ENCODE measurements around the gene TRMT112. TPM values are rescaled to one million over a fixed set of nuclear protein-coding genes. Genes with fewer than 3 reads are reported as not detected.

Gene TRMT112
- total and polyA plus RNA-seq, 4 donors, result 52.5 to 137 (median 131) TPM

DNA sequence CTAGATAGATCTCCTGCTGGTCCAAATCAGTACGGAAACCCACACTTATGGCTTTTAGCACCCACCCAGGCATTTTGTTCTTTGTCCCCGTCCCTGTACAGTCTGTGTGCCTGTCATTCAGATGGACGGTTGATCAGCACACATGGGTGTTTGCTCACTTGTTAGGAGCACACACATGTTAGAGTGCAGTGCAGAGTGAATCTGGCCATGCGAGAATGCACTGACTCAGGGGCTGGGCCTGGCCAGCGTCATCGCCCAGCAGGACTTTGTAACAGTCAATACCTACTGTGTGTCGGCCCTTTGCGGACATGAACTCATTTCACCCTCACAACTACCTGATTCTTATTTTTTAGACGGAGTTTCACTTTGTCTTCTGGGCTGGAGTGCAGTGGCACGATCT lies 45.0 kb upstream of the TRMT112 start:
- WGBS, result 94% methylated on average over 10 of the region's 10 CpGs
- Histone ChIP-seq H3K9me3 (ENCODE audit: control insufficient read depth in 4 of 4, low read length in 3 of 4) (no peaks in the 10 kb centered on the region), H3K4me1 (ENCODE audit: control insufficient read depth in 4 of 4, insufficient read depth in 4 of 4, low read length in 3 of 4) (peaks cover 9 to 22% (median 16%) of the 10 kb centered on the region in 4 donors), H3K36me3 (ENCODE audit: control insufficient read depth in 4 of 4, insufficient read depth in 3 of 4, low read depth in 1 of 4, low read length in 3 of 4) (peaks cover 15 to 39% (median 26%) of the 10 kb centered on the region in 4 donors), H3K27ac (ENCODE audit: low read depth in 1 of 2, low read length in 2 of 2) (no peak overlapping the region), H3K9ac (ENCODE audit: low read depth in 1 of 2, low read length in 2 of 2) (no peak overlapping the region), H3K27me3 (ENCODE audit: control insufficient read depth in 4 of 4, insufficient read depth in 4 of 4, low read length in 3 of 4) (no peaks in the 10 kb centered on the region), H3K4me3 (ENCODE audit: low read depth in 1 of 3, low read length in 3 of 3) (no peak overlapping the region)
- DNase-seq (ENCODE audit: low spot score), result no peak
- TF ChIP-seq, protein P1, sequence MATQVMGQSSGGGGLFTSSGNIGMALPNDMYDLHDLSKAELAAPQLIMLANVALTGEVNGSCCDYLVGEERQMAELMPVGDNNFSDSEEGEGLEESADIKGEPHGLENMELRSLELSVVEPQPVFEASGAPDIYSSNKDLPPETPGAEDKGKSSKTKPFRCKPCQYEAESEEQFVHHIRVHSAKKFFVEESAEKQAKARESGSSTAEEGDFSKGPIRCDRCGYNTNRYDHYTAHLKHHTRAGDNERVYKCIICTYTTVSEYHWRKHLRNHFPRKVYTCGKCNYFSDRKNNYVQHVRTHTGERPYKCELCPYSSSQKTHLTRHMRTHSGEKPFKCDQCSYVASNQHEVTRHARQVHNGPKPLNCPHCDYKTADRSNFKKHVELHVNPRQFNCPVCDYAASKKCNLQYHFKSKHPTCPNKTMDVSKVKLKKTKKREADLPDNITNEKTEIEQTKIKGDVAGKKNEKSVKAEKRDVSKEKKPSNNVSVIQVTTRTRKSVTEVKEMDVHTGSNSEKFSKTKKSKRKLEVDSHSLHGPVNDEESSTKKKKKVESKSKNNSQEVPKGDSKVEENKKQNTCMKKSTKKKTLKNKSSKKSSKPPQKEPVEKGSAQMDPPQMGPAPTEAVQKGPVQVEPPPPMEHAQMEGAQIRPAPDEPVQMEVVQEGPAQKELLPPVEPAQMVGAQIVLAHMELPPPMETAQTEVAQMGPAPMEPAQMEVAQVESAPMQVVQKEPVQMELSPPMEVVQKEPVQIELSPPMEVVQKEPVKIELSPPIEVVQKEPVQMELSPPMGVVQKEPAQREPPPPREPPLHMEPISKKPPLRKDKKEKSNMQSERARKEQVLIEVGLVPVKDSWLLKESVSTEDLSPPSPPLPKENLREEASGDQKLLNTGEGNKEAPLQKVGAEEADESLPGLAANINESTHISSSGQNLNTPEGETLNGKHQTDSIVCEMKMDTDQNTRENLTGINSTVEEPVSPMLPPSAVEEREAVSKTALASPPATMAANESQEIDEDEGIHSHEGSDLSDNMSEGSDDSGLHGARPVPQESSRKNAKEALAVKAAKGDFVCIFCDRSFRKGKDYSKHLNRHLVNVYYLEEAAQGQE (IDR thresholded peaks at IDR 0.05), result no peak
- TF ChIP-seq HNF4A (conservative IDR thresholded peaks at IDR 0.05) (no peak), FOXA1 (IDR thresholded peaks at IDR 0.05) (no peak), NR2F2 (IDR thresholded peaks at IDR 0.05) (no peak), JUND (IDR thresholded peaks at IDR 0.05) (no peak)
- TF ChIP-seq, protein P2, sequence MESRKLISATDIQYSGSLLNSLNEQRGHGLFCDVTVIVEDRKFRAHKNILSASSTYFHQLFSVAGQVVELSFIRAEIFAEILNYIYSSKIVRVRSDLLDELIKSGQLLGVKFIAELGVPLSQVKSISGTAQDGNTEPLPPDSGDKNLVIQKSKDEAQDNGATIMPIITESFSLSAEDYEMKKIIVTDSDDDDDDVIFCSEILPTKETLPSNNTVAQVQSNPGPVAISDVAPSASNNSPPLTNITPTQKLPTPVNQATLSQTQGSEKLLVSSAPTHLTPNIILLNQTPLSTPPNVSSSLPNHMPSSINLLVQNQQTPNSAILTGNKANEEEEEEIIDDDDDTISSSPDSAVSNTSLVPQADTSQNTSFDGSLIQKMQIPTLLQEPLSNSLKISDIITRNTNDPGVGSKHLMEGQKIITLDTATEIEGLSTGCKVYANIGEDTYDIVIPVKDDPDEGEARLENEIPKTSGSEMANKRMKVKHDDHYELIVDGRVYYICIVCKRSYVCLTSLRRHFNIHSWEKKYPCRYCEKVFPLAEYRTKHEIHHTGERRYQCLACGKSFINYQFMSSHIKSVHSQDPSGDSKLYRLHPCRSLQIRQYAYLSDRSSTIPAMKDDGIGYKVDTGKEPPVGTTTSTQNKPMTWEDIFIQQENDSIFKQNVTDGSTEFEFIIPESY (IDR thresholded peaks at IDR 0.05), result no peak

DNA sequence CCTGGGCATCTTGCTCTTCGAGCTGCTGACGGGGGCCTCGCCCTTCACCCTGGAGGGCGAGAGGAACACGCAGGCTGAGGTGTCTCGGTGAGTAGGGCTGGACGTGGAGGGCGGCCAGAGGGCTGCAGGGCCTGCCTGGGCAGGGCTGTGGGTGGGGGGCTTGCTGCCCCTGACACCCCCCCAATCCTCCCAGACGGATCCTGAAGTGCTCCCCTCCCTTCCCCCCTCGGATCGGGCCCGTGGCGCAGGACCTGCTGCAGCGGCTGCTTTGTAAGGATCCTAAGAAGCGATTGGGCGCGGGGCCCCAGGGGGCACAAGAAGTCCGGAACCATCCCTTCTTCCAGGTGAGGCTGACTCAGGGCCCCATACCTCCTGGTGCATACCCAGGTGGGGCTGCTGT lies 44.3 kb upstream of the TRMT112 start:
- 94% methylated on average over 18 of the region's 18 CpGs for WGBS
- no peak for DNase-seq (ENCODE audit: low spot score)
- peaks cover 9 to 22% (median 16%) of the 10 kb centered on the region in 4 donors for H3K4me1 ChIP-seq (ENCODE audit: control insufficient read depth in 4 of 4, insufficient read depth in 4 of 4, low read length in 3 of 4)
- no peak overlapping the region for H3K4me3 ChIP-seq (ENCODE audit: low read depth in 1 of 3, low read length in 3 of 3)
- H3K27me3 ChIP-seq (ENCODE audit: control insufficient read depth in 4 of 4, insufficient read depth in 4 of 4, low read length in 3 of 4), result no peaks in the 10 kb centered on the region
- TF ChIP-seq HNF4A (conservative IDR thresholded peaks at IDR 0.05), result no peak
- no peaks in the 10 kb centered on the region for H3K9me3 ChIP-seq (ENCODE audit: control insufficient read depth in 4 of 4, low read length in 3 of 4)
- no peak overlapping the region for H3K27ac ChIP-seq (ENCODE audit: low read depth in 1 of 2, low read length in 2 of 2)
- peaks cover 15 to 37% (median 26%) of the 10 kb centered on the region in 4 donors for H3K36me3 ChIP-seq (ENCODE audit: control insufficient read depth in 4 of 4, insufficient read depth in 3 of 4, low read depth in 1 of 4, low read length in 3 of 4)
- H3K9ac ChIP-seq (ENCODE audit: low read depth in 1 of 2, low read length in 2 of 2), result no peak overlapping the region

DNA sequence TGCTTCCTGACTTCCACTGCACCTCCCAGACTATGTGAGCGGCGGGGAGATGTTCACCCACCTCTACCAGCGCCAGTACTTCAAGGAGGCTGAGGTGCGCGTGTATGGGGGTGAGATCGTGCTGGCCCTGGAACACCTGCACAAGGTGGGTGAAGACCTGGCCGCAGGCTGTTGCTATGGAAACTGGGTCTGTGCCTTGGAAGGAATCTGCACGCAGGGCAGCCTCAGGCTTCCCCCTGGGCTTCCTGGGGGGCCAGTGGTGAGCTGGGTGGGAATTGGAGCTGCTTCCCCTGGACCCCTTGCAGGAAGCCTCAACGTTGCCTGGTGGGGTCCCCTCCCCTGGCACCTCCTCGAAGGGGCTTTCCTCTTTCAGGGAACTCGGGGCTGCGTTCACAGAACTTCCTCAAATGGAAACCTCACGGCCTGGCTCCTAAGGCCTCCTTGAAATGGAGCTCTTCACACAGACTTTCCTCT lies 43.1 kb upstream of the TRMT112 start:
- Histone ChIP-seq H3K9me3 (ENCODE audit: control insufficient read depth in 4 of 4, low read length in 3 of 4) (no peaks in the 10 kb centered on the region), H3K4me3 (ENCODE audit: low read depth in 1 of 3, low read length in 3 of 3) (no peak overlapping the region), H3K27me3 (ENCODE audit: control insufficient read depth in 4 of 4, insufficient read depth in 4 of 4, low read length in 3 of 4) (no peaks in the 10 kb centered on the region), H3K36me3 (ENCODE audit: control insufficient read depth in 4 of 4, insufficient read depth in 3 of 4, low read depth in 1 of 4, low read length in 3 of 4) (peaks cover 9 to 32% (median 21%) of the 10 kb centered on the region in 4 donors), H3K9ac (ENCODE audit: low read depth in 1 of 2, low read length in 2 of 2) (no peak overlapping the region), H3K27ac (ENCODE audit: low read depth in 1 of 2, low read length in 2 of 2) (no peak overlapping the region), H3K4me1 (ENCODE audit: control insufficient read depth in 4 of 4, insufficient read depth in 4 of 4, low read length in 3 of 4) (peaks cover 9 to 23% (median 17%) of the 10 kb centered on the region in 4 donors)
- TF ChIP-seq FOXA2 (IDR thresholded peaks at IDR 0.05) (no peak), RAD21 (IDR thresholded peaks at IDR 0.05) (no peak), RXRA (IDR thresholded peaks at IDR 0.05) (no peak)
- TF ChIP-seq, protein P3, sequence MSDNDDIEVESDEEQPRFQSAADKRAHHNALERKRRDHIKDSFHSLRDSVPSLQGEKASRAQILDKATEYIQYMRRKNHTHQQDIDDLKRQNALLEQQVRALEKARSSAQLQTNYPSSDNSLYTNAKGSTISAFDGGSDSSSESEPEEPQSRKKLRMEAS (IDR thresholded peaks at IDR 0.05), result no peak
- WGBS, result 85% methylated on average over 13 of the region's 13 CpGs
- DNase-seq (ENCODE audit: low spot score), result no peak

All from liver (tissue), 9 donors.